Panc1 (cell line): ENCODE data around the gene UPF2. TPM values are rescaled to one million over a fixed set of nuclear protein-coding genes. Genes with fewer than 3 reads are reported as not detected.

Source experiments
- ATAC-seq: fragments of 200-7000 bp; cut with Tn5 transposase; 2 replicates; pipeline ENCODE4 v1.9.1; 2020; ENCODE audit warnings: mild to moderate bottlenecking, moderate library complexity
- BruUV-seq: library from RNA; stranded (reverse); fragments of 400-500 nt; replicated peaks from 2 replicates; lab custom pipeline; 2021; lab: Mats Ljungman, UMichigan
- CTCF ChIA-PET: fragments of 300-600 bp; sonication (Branson Sonifier 250); formaldehyde crosslinking; loops from one replicate; lab custom pipeline; 2022; ENCODE audit warnings: antibody characterized with exemption; lab: Charles Lee
- POLR2A ChIA-PET: fragments of 300-600 bp; sonication (Branson Sonifier 250); formaldehyde crosslinking; loops from one replicate; lab custom pipeline; 2022; ENCODE audit warnings: antibody characterized with exemption; lab: Charles Lee
- DNase-seq: peaks from one replicate; pipeline ENCODE4 v3.0.0-alpha.2; 2010; ENCODE audit warnings: low read depth, low spot score
- H3K27ac ChIP-seq: 2 replicates; pipeline ENCODE4 v1.5.1; 2011; ENCODE audit warnings: mild to moderate bottlenecking, low read length, inconsistent platforms
- H3K27me3 ChIP-seq: fragments of 200-500 bp; sonication (Bioruptor generic); 2 replicates; pipeline ENCODE4 v1.6.0; 2014; ENCODE audit warnings: low read length, inconsistent platforms; ENCODE audit not compliant: control insufficient read depth, insufficient read depth
- H3K36me3 ChIP-seq: fragments of 200-500 bp; sonication (Bioruptor generic); 2 replicates; pipeline ENCODE4 v1.5.1; 2014; ENCODE audit warnings: inconsistent platforms, mild to moderate bottlenecking, low read length, moderate library complexity; ENCODE audit not compliant: control insufficient read depth, insufficient read depth
- H3K4me1 ChIP-seq: 2 replicates; pipeline ENCODE4 v1.5.1; 2011; ENCODE audit warnings: inconsistent platforms, mild to moderate bottlenecking, low read length, moderate library complexity; ENCODE audit not compliant: control insufficient read depth, insufficient read depth
- H3K4me3 ChIP-seq, 2 experiments: 2 replicates each; pipeline ENCODE4 v1.5.1; 2011 to 2012; ENCODE audit warnings: low read depth in 2 of 2, low read length in 2 of 2, mild to moderate bottlenecking in 2 of 2, inconsistent platforms in 1 of 2, moderate library complexity in 1 of 2
- H3K9me3 ChIP-seq: fragments of 200-500 bp; sonication (Bioruptor generic); 2 replicates; pipeline ENCODE4 v1.5.1; 2014; ENCODE audit warnings: low read depth, mild to moderate bottlenecking, inconsistent platforms, low read length, moderate library complexity; ENCODE audit not compliant: control insufficient read depth, insufficient read depth
- CTCF ChIP-seq: fragments of 450-650 bp; IDR thresholded peaks from 2 replicates; pipeline ENCODE4 v1.5.1; 2017; ENCODE audit warnings: mild to moderate bottlenecking
- POLR2AphosphoS5 ChIP-seq: IDR thresholded peaks from 2 replicates; pipeline ENCODE4 v1.6.1; 2012; ENCODE audit warnings: mild to moderate bottlenecking, low read depth, low read length, moderate library complexity
- REST ChIP-seq, 2 experiments: IDR thresholded peaks; 2 replicates each; pipeline ENCODE4 v1.6.1; 2011 to 2012; ENCODE audit warnings: low read depth in 2 of 2, control low read depth in 1 of 2, low read length in 1 of 2, mild to moderate bottlenecking in 1 of 2, moderate library complexity in 1 of 2; ENCODE audit not compliant: insufficient read depth in 1 of 2
- SIN3A ChIP-seq: IDR thresholded peaks from 2 replicates; pipeline ENCODE4 v1.6.1; 2012; ENCODE audit warnings: low read depth, mild to moderate bottlenecking, low read length, moderate library complexity, borderline replicate concordance; ENCODE audit not compliant: insufficient read depth
- TCF7L2 ChIP-seq: IDR thresholded peaks from 2 replicates; pipeline ENCODE4 v1.6.1; 2011; ENCODE audit warnings: mild to moderate bottlenecking, low read depth, low read length, inconsistent platforms
- in situ Hi-C: cut with HindIII; loops from 2 replicates; pipeline ENCODE4 v1.10.0; 2016; ENCODE audit warnings: low sequenced_read_pairs, low pct_unique_long_range_greater_than_20kb
- intact Hi-C: fragments of 100-400 bp; cut with micrococcal nuclease; formaldehyde crosslinking; loops from one replicate; pipeline ENCODE4 v1.10.0; 2022; ENCODE audit not compliant: unreplicated experiment
- total RNA-seq: library from RNA; stranded (reverse); gene quantifications from one replicate; pipeline ENCODE4 v1.2.1, GENCODE V29; 2021; ENCODE audit not compliant: unreplicated experiment

Gene UPF2
- total RNA-seq, 1 experiment from 2014 or later = 19.1 TPM

- CTCF ChIA-PET = no interaction called here
- BruUV-seq = no TSS peak
Observed at GRCh38 chr10:11879387-11880094, 163.1 kb downstream of the UPF2 start.

GRCh38 chr10:11878776-11879175, 163.8 kb downstream of the UPF2 start:
- no peak for TF ChIP-seq POLR2AphosphoS5
- TF ChIP-seq SIN3A = no peak
- no peak for TF ChIP-seq CTCF
- TF ChIP-seq REST (IDR thresholded peaks at IDR 0.05; ENCODE audit: insufficient read depth in 1 of 2, low read depth in 2 of 2, low read length in 1 of 2) = no peak
- TF ChIP-seq TCF7L2 = no peak
- in situ Hi-C loops = no loop called here
- H3K9me3 ChIP-seq = no peaks in the 10 kb centered on the region
- ATAC-seq (no peak), DNase-seq (no peak)
- peaks cover 5% of the 10 kb centered on the region for H3K4me1 ChIP-seq
- ChIA-PET CTCF (no interaction called here), POLR2A (no interaction called here)
- no peaks in the 10 kb centered on the region for H3K27me3 ChIP-seq
- no peak overlapping the region for H3K4me3 ChIP-seq
- no peak overlapping the region for H3K27ac ChIP-seq
- no TSS peak for BruUV-seq
- H3K36me3 ChIP-seq = no peaks in the 10 kb centered on the region
- intact Hi-C loops = no loop called here

More at GRCh38 chr10:11879387-11880094, 163.1 kb downstream of the UPF2 start:
- H3K4me1 ChIP-seq = peaks cover 5% of the 10 kb centered on the region
- intact Hi-C loops = no loop called here
- DNase-seq (no peak), ATAC-seq (no peak)
- no peak overlapping the region for H3K4me3 ChIP-seq
- TF ChIP-seq TCF7L2 = no peak
- no peak for TF ChIP-seq REST (IDR thresholded peaks at IDR 0.05; ENCODE audit: insufficient read depth in 1 of 2, low read depth in 2 of 2, low read length in 1 of 2)
- no peak for TF ChIP-seq SIN3A
- TF ChIP-seq POLR2AphosphoS5 = no peak
- TF ChIP-seq CTCF = no peak
- H3K9me3 ChIP-seq = no peaks in the 10 kb centered on the region
- H3K27me3 ChIP-seq = no peaks in the 10 kb centered on the region
- no peak overlapping the region for H3K27ac ChIP-seq
- H3K36me3 ChIP-seq = no peaks in the 10 kb centered on the region
- POLR2A ChIA-PET = no interaction called here
- in situ Hi-C loops = no loop called here
